Hepatocyte (in vitro differentiated cells): ENCODE measurements around the gene PSMF1. TPM values are rescaled to one million over a fixed set of nuclear protein-coding genes. Genes with fewer than 3 reads are reported as not detected.

Experiments used
- DNase-seq: peaks from one replicate; pipeline ENCODE4 v3.0.0-alpha.2; 2016; ENCODE audit warnings: low spot score
- H2AFZ ChIP-seq: fragments of 200-600 bp; sonication (generic); 2 replicates; pipeline ENCODE4 v1.6.0; 2016; ENCODE audit warnings: antibody characterized with exemption, mild to moderate bottlenecking
- H3K27ac ChIP-seq: fragments of 200-600 bp; sonication (generic); 2 replicates; pipeline ENCODE4 v1.5.1; 2016; ENCODE audit warnings: mild to moderate bottlenecking
- H3K27me3 ChIP-seq: fragments of 200-600 bp; sonication (generic); 2 replicates; pipeline ENCODE4 v1.6.1; 2016
- H3K36me3 ChIP-seq: fragments of 200-600 bp; sonication (generic); replicated peaks from 2 replicates; pipeline ENCODE4 v1.5.1; 2016; ENCODE audit warnings: low read depth; ENCODE audit not compliant: insufficient read depth
- H3K4me1 ChIP-seq: fragments of 200-600 bp; sonication (generic); 2 replicates; pipeline ENCODE4 v1.5.1; 2016; ENCODE audit warnings: mild to moderate bottlenecking, moderate library complexity; ENCODE audit not compliant: insufficient read depth
- H3K4me2 ChIP-seq: fragments of 200-600 bp; sonication (generic); 2 replicates; pipeline ENCODE4 v1.6.0; 2016
- H3K4me3 ChIP-seq: fragments of 200-600 bp; sonication (generic); 2 replicates; pipeline ENCODE4 v1.5.1; 2016; ENCODE audit warnings: mild to moderate bottlenecking
- H3K79me2 ChIP-seq: fragments of 200-600 bp; sonication (generic); 2 replicates; pipeline ENCODE4 v1.6.0; 2017; ENCODE audit warnings: mild to moderate bottlenecking
- H3K9me2 ChIP-seq: fragments of 200-600 bp; sonication (generic); replicated peaks from 2 replicates; pipeline ENCODE4 v1.6.0; 2017; ENCODE audit warnings: mild to moderate bottlenecking; ENCODE audit not compliant: insufficient read depth
- H3K9me3 ChIP-seq: fragments of 200-600 bp; sonication (generic); 2 replicates; pipeline ENCODE4 v1.5.1; 2016; ENCODE audit warnings: low read depth, mild to moderate bottlenecking
- H4K20me1 ChIP-seq: fragments of 200-600 bp; sonication (generic); 2 replicates; pipeline ENCODE4 v1.6.0; 2016; ENCODE audit warnings: mild to moderate bottlenecking; ENCODE audit not compliant: insufficient read depth, poor library complexity, severe bottlenecking
- EZH2 ChIP-seq: fragments of 200-600 bp; sonication (generic); IDR thresholded peaks from 2 replicates; pipeline ENCODE4 v1.6.1; 2016; ENCODE audit warnings: antibody characterized with exemption, mild to moderate bottlenecking, borderline replicate concordance
- EZH2phosphoT487 ChIP-seq: fragments of 200-600 bp; sonication (generic); IDR thresholded peaks from one replicate; pipeline ENCODE4 v1.6.1; 2018; ENCODE audit warnings: antibody characterized with exemption, mild to moderate bottlenecking, low read depth, moderate library complexity; ENCODE audit not compliant: unreplicated experiment, severe bottlenecking
- WGBS: methylation state at CpG from one replicate; pipeline ENCODE4 v1.1.6; 2016; ENCODE audit warnings: low lambda C conversion rate; ENCODE audit errors: missing lambda C conversion rate; 5-methylcytosine and 5-hydroxymethylcytosine counted together
- polyA plus RNA-seq: library from polyadenylated mRNA; unstranded; fragments of >200 nt; fragmentation: Nextera tagmentation; extraction: Ambion mirVana; gene quantifications from 2 replicates; pipeline ENCODE4 v1.2.1, GENCODE V29; 2016
- total RNA-seq: library from RNA; depleted of rRNA; stranded (reverse); fragments of >200 nt; gene quantifications from 2 replicates; pipeline ENCODE4 v1.2.3, GENCODE V29; 2014
- TF ChIP-seq, protein P1 (sequence below): fragments of 200-600 bp; sonication (generic); IDR thresholded peaks from 2 replicates; pipeline ENCODE4 v1.5.1; 2016; ENCODE audit warnings: antibody characterized with exemption, mild to moderate bottlenecking; ENCODE audit not compliant: poor library complexity

PSMF1 gene
- total and polyA plus RNA-seq, 2 experiments from 2014 or later: 97.3 to 126 TPM

DNA sequence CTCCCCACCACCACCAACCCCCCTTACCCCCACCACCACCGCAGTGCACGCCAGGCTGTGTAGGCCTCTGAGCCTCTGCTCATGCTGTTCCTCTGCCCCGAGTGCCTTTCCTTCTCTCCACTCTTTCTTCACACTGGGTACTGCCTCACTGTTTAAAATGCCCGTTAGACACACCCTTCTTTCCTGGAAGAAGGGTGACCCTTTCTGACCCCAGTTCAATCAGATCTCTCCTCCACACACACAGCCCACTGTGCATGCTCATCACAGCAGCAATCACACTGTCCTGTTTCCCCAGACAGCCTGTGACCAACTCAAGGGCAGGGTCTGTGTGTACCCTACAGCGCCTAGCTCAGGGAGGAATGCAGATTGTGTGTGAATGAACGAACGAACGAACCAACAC, 56.4 kb downstream of the PSMF1 start:
- Histone ChIP-seq H3K4me1 (no peaks in the 10 kb centered on the region), H3K27ac (no peak overlapping the region), H4K20me1 (no peaks in the 10 kb centered on the region), H3K79me2 (no peaks in the 10 kb centered on the region), H3K36me3 (no peaks in the 10 kb centered on the region), H3K9me3 (no peaks in the 10 kb centered on the region), H3K4me2 (no peak overlapping the region), H3K9me2 (no peaks in the 10 kb centered on the region), H3K4me3 (no peak overlapping the region), H2AFZ (no peak overlapping the region), H3K27me3 (no peaks in the 10 kb centered on the region)
- TF ChIP-seq, protein P1, sequence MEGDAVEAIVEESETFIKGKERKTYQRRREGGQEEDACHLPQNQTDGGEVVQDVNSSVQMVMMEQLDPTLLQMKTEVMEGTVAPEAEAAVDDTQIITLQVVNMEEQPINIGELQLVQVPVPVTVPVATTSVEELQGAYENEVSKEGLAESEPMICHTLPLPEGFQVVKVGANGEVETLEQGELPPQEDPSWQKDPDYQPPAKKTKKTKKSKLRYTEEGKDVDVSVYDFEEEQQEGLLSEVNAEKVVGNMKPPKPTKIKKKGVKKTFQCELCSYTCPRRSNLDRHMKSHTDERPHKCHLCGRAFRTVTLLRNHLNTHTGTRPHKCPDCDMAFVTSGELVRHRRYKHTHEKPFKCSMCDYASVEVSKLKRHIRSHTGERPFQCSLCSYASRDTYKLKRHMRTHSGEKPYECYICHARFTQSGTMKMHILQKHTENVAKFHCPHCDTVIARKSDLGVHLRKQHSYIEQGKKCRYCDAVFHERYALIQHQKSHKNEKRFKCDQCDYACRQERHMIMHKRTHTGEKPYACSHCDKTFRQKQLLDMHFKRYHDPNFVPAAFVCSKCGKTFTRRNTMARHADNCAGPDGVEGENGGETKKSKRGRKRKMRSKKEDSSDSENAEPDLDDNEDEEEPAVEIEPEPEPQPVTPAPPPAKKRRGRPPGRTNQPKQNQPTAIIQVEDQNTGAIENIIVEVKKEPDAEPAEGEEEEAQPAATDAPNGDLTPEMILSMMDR: no peak
- WGBS: 94% methylated on average over 7 of the region's 8 CpGs
- no peak for DNase-seq

DNA sequence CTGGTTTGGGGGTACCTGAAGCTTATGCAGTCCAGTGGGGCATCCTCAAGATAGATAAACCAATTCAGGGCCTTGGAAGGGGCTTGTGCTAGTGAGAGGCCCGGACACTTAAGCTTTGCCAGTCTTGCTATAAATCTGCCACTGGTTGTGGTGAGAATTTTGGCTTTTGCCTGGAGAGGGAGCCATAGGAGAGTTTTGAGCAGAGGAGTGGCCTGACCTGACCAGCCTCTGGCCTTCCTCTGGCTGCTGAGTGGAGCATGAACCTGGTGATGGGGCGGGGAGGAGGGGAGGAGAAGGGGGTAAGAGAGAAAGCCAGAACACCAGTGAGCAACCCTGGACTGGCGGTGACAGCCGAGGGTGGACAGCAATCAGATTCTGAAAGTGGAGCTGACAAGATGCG, 59.3 kb downstream of the PSMF1 start:
- no peak overlapping the region for H3K4me3 ChIP-seq
- 72% methylated on average over 5 of the region's 5 CpGs for WGBS
- TF ChIP-seq EZH2phosphoT487 (no peak), EZH2 (no peak)
- TF ChIP-seq, protein P1: no peak
- no peaks in the 10 kb centered on the region for H3K79me2 ChIP-seq
- H4K20me1 ChIP-seq: no peaks in the 10 kb centered on the region
- no peaks in the 10 kb centered on the region for H3K27me3 ChIP-seq
- H2AFZ ChIP-seq: no peak overlapping the region
- H3K9me2 ChIP-seq: no peaks in the 10 kb centered on the region
- DNase-seq: no peak
- H3K4me1 ChIP-seq: no peaks in the 10 kb centered on the region
- no peak overlapping the region for H3K4me2 ChIP-seq
- H3K27ac ChIP-seq: no peak overlapping the region
- no peaks in the 10 kb centered on the region for H3K36me3 ChIP-seq
- H3K9me3 ChIP-seq: no peaks in the 10 kb centered on the region

DNA sequence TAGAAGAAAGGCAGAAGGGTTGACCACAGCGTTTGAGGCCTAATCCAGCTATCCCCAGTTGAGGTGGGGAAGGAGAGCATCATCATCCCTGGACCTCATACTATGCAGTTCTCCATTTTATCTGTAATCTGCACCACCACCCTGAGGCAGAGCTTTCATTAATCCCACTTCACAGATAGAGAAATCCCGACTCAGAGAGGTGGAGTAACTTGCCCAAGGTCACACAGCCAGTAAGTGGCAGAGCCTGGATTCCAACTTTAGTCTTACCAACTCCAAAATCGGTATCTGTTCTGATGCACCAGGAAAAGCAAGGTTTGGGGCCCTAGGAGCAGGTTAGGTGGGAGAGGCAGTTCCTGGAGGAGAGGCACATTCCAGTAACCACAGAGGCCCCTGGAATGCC, 59.7 kb downstream of the PSMF1 start:
- no peak overlapping the region for H2AFZ ChIP-seq
- H3K27me3 ChIP-seq: no peaks in the 10 kb centered on the region
- WGBS: 84% methylated on average over 3 of the region's 3 CpGs
- no peak for DNase-seq
- H3K4me2 ChIP-seq: no peak overlapping the region
- no peaks in the 10 kb centered on the region for H4K20me1 ChIP-seq
- no peaks in the 10 kb centered on the region for H3K36me3 ChIP-seq
- H3K4me1 ChIP-seq: no peaks in the 10 kb centered on the region
- no peaks in the 10 kb centered on the region for H3K79me2 ChIP-seq
- no peaks in the 10 kb centered on the region for H3K9me2 ChIP-seq
- TF ChIP-seq, protein P1: no peak
- TF ChIP-seq EZH2: no peak
- TF ChIP-seq EZH2phosphoT487: no peak
- H3K4me3 ChIP-seq: no peak overlapping the region
- no peaks in the 10 kb centered on the region for H3K9me3 ChIP-seq
- H3K27ac ChIP-seq: no peak overlapping the region

DNA sequence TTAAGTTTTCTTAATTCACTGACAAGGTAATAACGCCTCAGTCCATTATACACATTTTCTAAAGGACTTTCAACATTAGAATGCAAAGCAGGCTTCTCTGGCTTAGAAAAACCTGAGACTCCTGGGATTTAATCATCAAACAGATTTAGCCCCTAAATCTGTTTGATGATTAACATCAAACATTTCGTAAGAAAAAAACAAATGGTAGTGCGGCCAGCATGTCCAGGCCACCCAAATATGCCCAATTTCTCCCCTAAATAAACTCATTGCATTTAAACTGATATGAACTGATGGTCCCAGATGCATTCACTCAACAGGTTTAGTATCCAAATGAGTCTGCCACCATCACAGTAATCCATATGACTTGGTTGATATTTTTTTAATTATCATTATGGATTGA, 60.2 kb downstream of the PSMF1 start:
- H2AFZ ChIP-seq: no peak overlapping the region

More for the DNA sequence above, 60.2 kb downstream of the PSMF1 start:
- no peaks in the 10 kb centered on the region for H3K4me1 ChIP-seq
- no peak overlapping the region for H3K4me3 ChIP-seq
- 82% methylated on average over 3 of the region's 3 CpGs for WGBS
- no peak overlapping the region for H3K27ac ChIP-seq
- no peaks in the 10 kb centered on the region for H3K79me2 ChIP-seq
- no peak for DNase-seq
- H4K20me1 ChIP-seq: no peaks in the 10 kb centered on the region
- no peaks in the 10 kb centered on the region for H3K9me2 ChIP-seq
- H3K36me3 ChIP-seq: no peaks in the 10 kb centered on the region
- no peak overlapping the region for H3K4me2 ChIP-seq
- peaks cover 3% of the 10 kb centered on the region for H3K27me3 ChIP-seq
- no peaks in the 10 kb centered on the region for H3K9me3 ChIP-seq
- TF ChIP-seq EZH2phosphoT487 (no peak), EZH2 (no peak)
- TF ChIP-seq, protein P1: no peak
